WTC11 (cell line): ENCODE results near the gene FUT7. TPM values are rescaled to one million over a fixed set of nuclear protein-coding genes. Genes with fewer than 3 reads are reported as not detected.

Experiments used
- ATAC-seq: fragments of 200-7000 bp; cut with Tn5 transposase; 2 replicates; pipeline ENCODE4 v1.10.0; 2021; ENCODE audit warnings: mild to moderate bottlenecking, moderate library complexity
- CTCF ChIA-PET: fragments of 300-600 bp; sonication (Branson Sonifier 250); formaldehyde crosslinking; loops from one replicate; lab custom pipeline; 2021; ENCODE audit warnings: antibody characterized with exemption; lab: Charles Lee
- POLR2A ChIA-PET: fragments of 350-600 bp; sonication (Branson Sonifier 250); formaldehyde crosslinking; loops from one replicate; lab custom pipeline; 2021; ENCODE audit warnings: antibody characterized with exemption; lab: Charles Lee
- DNase-seq: peaks from one replicate; pipeline ENCODE4 v3.0.0; 2021; ENCODE audit warnings: low spot score
- H3K27ac Mint-ChIP-seq: 2 replicates; pipeline ENCODE4 v1.8.0; 2021; ENCODE audit warnings: mixed read lengths
- H3K27me3 Mint-ChIP-seq: 2 replicates; pipeline ENCODE4 v1.8.0; 2021; ENCODE audit warnings: low read depth, mild to moderate bottlenecking, moderate library complexity, mixed read lengths
- H3K36me3 Mint-ChIP-seq: 2 replicates; pipeline ENCODE4 v1.8.0; 2021; ENCODE audit warnings: mixed read lengths
- H3K4me1 Mint-ChIP-seq: 2 replicates; pipeline ENCODE4 v1.8.0; 2022; ENCODE audit warnings: mixed read lengths
- H3K4me3 Mint-ChIP-seq: 2 replicates; pipeline ENCODE4 v1.8.0; 2021; ENCODE audit warnings: mild to moderate bottlenecking, moderate library complexity, mixed read lengths
- H3K9me3 Mint-ChIP-seq: 2 replicates; pipeline ENCODE4 v1.8.0; 2021; ENCODE audit warnings: mixed read lengths
- AFF4 ChIP-seq: sonication (generic); formaldehyde crosslinking; IDR thresholded peaks from 2 replicates; pipeline ENCODE4 v1.8.1; 2023; ENCODE audit warnings: mild to moderate bottlenecking, missing genetic modification reagents, borderline replicate concordance
- EMX1 ChIP-seq: fragments of 250-450 bp; sonication (Bioruptor Pico); IDR thresholded peaks from 2 replicates; pipeline ENCODE4 v1.8.0; 2021; ENCODE audit warnings: mild to moderate bottlenecking
- ETV6 ChIP-seq: sonication (generic); formaldehyde crosslinking; IDR thresholded peaks from 2 replicates; pipeline ENCODE4 v1.8.1; 2022; ENCODE audit warnings: mild to moderate bottlenecking, missing genetic modification reagents
- GABPB1 ChIP-seq: sonication (generic); formaldehyde crosslinking; IDR thresholded peaks from 2 replicates; pipeline ENCODE4 v1.8.1; 2023; ENCODE audit warnings: mild to moderate bottlenecking, missing genetic modification reagents
- JAZF1 ChIP-seq: fragments of 250-450 bp; sonication (Bioruptor Pico); IDR thresholded peaks from 2 replicates; pipeline ENCODE4 v1.9.0; 2021; ENCODE audit warnings: moderate library complexity, mild to moderate bottlenecking, inconsistent platforms
- KAT7 ChIP-seq: sonication (generic); formaldehyde crosslinking; IDR thresholded peaks from 2 replicates; pipeline ENCODE4 v1.8.1; 2023; ENCODE audit warnings: missing genetic modification reagents, mild to moderate bottlenecking, borderline replicate concordance
- NR3C1 ChIP-seq: sonication (generic); formaldehyde crosslinking; conservative IDR thresholded peaks from 2 replicates; pipeline ENCODE4 v1.8.1; 2023; ENCODE audit warnings: low read depth, mild to moderate bottlenecking, missing genetic modification reagents
- PREB ChIP-seq: sonication (generic); formaldehyde crosslinking; IDR thresholded peaks from 2 replicates; pipeline ENCODE4 v1.8.1; 2022; ENCODE audit warnings: mild to moderate bottlenecking, missing genetic modification reagents, moderate library complexity, borderline replicate concordance
- RORB ChIP-seq: fragments of 250-450 bp; sonication (Bioruptor Pico); IDR thresholded peaks from 2 replicates; pipeline ENCODE4 v1.9.0; 2021; ENCODE audit warnings: mild to moderate bottlenecking
- SMAD3 ChIP-seq: sonication (generic); formaldehyde crosslinking; IDR thresholded peaks from 2 replicates; pipeline ENCODE4 v1.8.0; 2022; ENCODE audit warnings: missing genetic modification reagents, mild to moderate bottlenecking, borderline replicate concordance
- SP1 ChIP-seq: sonication (generic); formaldehyde crosslinking; conservative IDR thresholded peaks from 2 replicates; pipeline ENCODE4 v1.8.1; 2022; ENCODE audit warnings: missing genetic modification reagents
- TEAD4 ChIP-seq: sonication (generic); formaldehyde crosslinking; IDR thresholded peaks from 2 replicates; pipeline ENCODE4 v1.8.0; 2022; ENCODE audit warnings: mild to moderate bottlenecking, missing genetic modification reagents
- ZNF317 ChIP-seq: sonication (generic); formaldehyde crosslinking; IDR thresholded peaks from 2 replicates; pipeline ENCODE4 v1.8.1; 2023; ENCODE audit warnings: low read depth, mild to moderate bottlenecking, moderate library complexity, missing genetic modification reagents, borderline replicate concordance
- ZNF423 ChIP-seq: fragments of 250-450 bp; sonication (Bioruptor Pico); IDR thresholded peaks from 2 replicates; pipeline ENCODE4 v2.1.2; 2022; ENCODE audit warnings: mild to moderate bottlenecking, moderate library complexity
- ZNF425 ChIP-seq: fragments of 250-450 bp; sonication (Bioruptor Pico); conservative IDR thresholded peaks from 2 replicates; pipeline ENCODE4 v1.9.0; 2021; ENCODE audit warnings: mild to moderate bottlenecking
- ZNF671 ChIP-seq: fragments of 250-450 bp; sonication (Bioruptor Pico); IDR thresholded peaks from 2 replicates; pipeline ENCODE4 v1.8.0; 2021; ENCODE audit warnings: mild to moderate bottlenecking
- total RNA-seq: library from RNA; stranded (reverse); gene quantifications from 3 replicates; pipeline ENCODE4 v1.2.3, GENCODE V29; 2021
- TF ChIP-seq, protein P1 (sequence below): sonication (generic); formaldehyde crosslinking; IDR thresholded peaks from 2 replicates; pipeline ENCODE4 v1.8.1; 2022; ENCODE audit warnings: missing genetic modification reagents, borderline replicate concordance

FUT7 gene
- total RNA-seq, 1 experiment from 2014 or later, result not detected

DNA sequence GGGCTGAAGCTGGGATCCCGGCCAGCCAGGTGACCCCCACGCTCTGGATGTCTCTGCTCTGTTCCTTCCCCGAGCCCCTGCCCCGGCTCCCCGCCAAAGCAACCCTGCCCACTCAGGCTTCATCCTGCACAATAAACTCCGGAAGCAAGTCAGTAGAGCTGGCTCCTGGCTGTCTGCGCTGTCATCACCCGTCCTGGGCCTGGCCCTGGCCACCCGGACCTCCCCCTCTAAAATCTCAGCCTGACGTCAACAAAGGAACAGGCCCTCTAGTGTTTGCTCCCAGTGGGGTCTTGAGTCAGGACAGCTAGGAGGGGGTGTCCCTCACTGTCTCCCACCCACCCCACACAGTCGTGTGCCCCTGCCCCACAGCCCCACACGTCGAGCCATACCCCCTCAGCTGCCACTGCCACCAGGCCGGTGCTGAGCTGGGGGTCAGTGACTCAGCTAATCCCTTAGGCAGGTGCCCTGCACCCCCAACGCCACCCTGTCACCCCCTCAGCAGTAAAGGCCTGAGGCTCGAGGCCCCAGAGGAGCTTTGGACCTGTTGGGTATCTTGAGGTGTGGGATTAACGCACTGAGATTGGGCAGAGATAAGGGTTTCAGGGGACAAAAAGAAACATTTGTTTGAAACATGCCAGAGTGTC is 50.2 kb downstream of the FUT7 start:
- ChIA-PET CTCF (interaction anchor here (0.9 to 1.9 kb wide), 6 partner anchors 10 to 86 kb away, joined by 3 to 10 read pairs (median 7); partner anchors contain the start of genes NPDC1 and PAXX), POLR2A (no interaction called here)
- Mint-ChIP-seq H3K4me1 (peaks cover 3% of the 10 kb centered on the region; the same call in 1 of the 2 replicates), H3K36me3 (no peaks in the 10 kb centered on the region), H3K27ac (no peak overlapping the region), H3K27me3 (peaks cover 20% of the 10 kb centered on the region), H3K4me3 (no peak overlapping the region), H3K9me3 (no peaks in the 10 kb centered on the region)
- TF ChIP-seq PREB, result no peak
- no peak for TF ChIP-seq JAZF1 (CRISPR knock-in tag)
- TF ChIP-seq ETV6 (CRISPR knock-in tag), result no peak
- TF ChIP-seq SMAD3 (CRISPR knock-in tag), result no peak
- no peak for TF ChIP-seq NR3C1
- no peak for TF ChIP-seq ZNF425
- TF ChIP-seq GABPB1 (CRISPR knock-in tag), result no peak
- no peak for TF ChIP-seq SP1 (CRISPR knock-in tag)
- TF ChIP-seq ZNF671, result no peak
- TF ChIP-seq AFF4, result no peak
- TF ChIP-seq, protein P1, sequence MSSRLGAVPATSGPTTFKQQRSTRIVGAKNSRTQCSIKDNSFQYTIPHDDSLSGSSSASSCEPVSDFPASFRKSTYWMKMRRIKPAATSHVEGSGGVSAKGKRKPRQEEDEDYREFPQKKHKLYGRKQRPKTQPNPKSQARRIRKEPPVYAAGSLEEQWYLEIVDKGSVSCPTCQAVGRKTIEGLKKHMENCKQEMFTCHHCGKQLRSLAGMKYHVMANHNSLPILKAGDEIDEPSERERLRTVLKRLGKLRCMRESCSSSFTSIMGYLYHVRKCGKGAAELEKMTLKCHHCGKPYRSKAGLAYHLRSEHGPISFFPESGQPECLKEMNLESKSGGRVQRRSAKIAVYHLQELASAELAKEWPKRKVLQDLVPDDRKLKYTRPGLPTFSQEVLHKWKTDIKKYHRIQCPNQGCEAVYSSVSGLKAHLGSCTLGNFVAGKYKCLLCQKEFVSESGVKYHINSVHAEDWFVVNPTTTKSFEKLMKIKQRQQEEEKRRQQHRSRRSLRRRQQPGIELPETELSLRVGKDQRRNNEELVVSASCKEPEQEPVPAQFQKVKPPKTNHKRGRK (CRISPR knock-in tag), result no peak
- TF ChIP-seq ZNF317, result no peak
- TF ChIP-seq KAT7, result no peak
- TF ChIP-seq RORB (CRISPR knock-in tag), result no peak
- no peak for TF ChIP-seq ZNF423
- TF ChIP-seq TEAD4 (CRISPR knock-in tag), result no peak
- no peak for TF ChIP-seq EMX1 (CRISPR knock-in tag)
- no peak for ATAC-seq
- DNase-seq, result no peak
